ENCODE results near the gene NELFCD.
A peak's percentile ranks its signal among the peaks of the same experiment; 100 is the strongest.
"Not testable (repeated sequence)": the region's sequence is repeated elsewhere in the genome, so short reads cannot be mapped to it uniquely, and the experiment has no call there.

The NELFCD gene

GRCh38 chr20:59028812-59029211, 47.8 kb downstream of the NELFCD start:
- no peak for DNase-seq

GRCh38 chr20:59030911-59031563, 50.0 kb downstream of the NELFCD start:
- peak; percentile 13 for DNase-seq

GRCh38 chr20:59031564-59032022, 50.5 kb downstream of the NELFCD start:
- DNase-seq, result peak; percentile 57

GRCh38 chr20:59032023-59032712, 51.1 kb downstream of the NELFCD start, which contains the start of gene ATP5F1E:
Gene ATP5F1E, minus strand, starts transcription at chr20:59032335. Its CDS starts 84 bp downstream, at chr20:59032251.
- DNase-seq, result peak; percentile 96

- no peak for DNase-seq
Observed at GRCh38 chr20:59032713-59033059, 51.6 kb downstream of the NELFCD start.

- no peak for DNase-seq
Observed at GRCh38 chr20:59033093-59033492, 52.0 kb downstream of the NELFCD start.

- no peak for DNase-seq
Observed at GRCh38 chr20:59033616-59034165, 52.6 kb downstream of the NELFCD start.

GRCh38 chr20:59035381-59035780, 54.3 kb downstream of the NELFCD start:
- DNase-seq, result no peak

GRCh38 chr20:59037386-59037785, 56.3 kb downstream of the NELFCD start:
- no peak for DNase-seq

GRCh38 chr20:59039233-59039632, 58.2 kb downstream of the NELFCD start:
- no peak for DNase-seq

- DNase-seq, result no peak
Observed at GRCh38 chr20:59040667-59041066, 59.6 kb downstream of the NELFCD start.

GRCh38 chr20:59041487-59041886, 60.4 kb downstream of the NELFCD start:
- DNase-seq, result not testable (repeated sequence)

- peak; percentile 33 for DNase-seq
Observed at GRCh38 chr20:59042151-59042795, 61.2 kb downstream of the NELFCD start, which contains the start of gene PRELID3B. Gene PRELID3B, minus strand, starts transcription at chr20:59042786. Its CDS starts 56 bp downstream, at chr20:59042730.

- peak; percentile 93 for DNase-seq
Observed at GRCh38 chr20:59042796-59043631, 62.0 kb downstream of the NELFCD start.

GRCh38 chr20:59043698-59044097, 62.6 kb downstream of the NELFCD start:
- peak; percentile 23 for DNase-seq

GRCh38 chr20:59044295-59044694, 63.2 kb downstream of the NELFCD start:
- DNase-seq, result no peak
